Stomach smooth muscle (tissue), 2 donors: ENCODE results near the gene PACRG.
A peak's percentile ranks its signal among the peaks of the same experiment; 100 is the strongest.
"Not testable (repeated sequence)": the region's sequence is repeated elsewhere in the genome, so short reads cannot be mapped to it uniquely, and the experiment has no call there.

Experiments used
- H3K27ac ChIP-seq: one replicate; pipeline ENCODE4 v1.7.0; 2013; ENCODE audit warnings: mild to moderate bottlenecking, low read length, inconsistent platforms
- H3K27me3 ChIP-seq, 2 donors: one replicate each; pipeline ENCODE4 v1.7.0; 2013; ENCODE audit warnings: low read length in 2 of 2; ENCODE audit not compliant: insufficient read depth in 2 of 2, control insufficient read depth in 1 of 2
- H3K36me3 ChIP-seq, 2 donors: one replicate each; pipeline ENCODE4 v1.7.0; 2013; ENCODE audit warnings: low read length in 2 of 2; ENCODE audit not compliant: control insufficient read depth in 2 of 2, insufficient read depth in 2 of 2
- H3K4me1 ChIP-seq: one replicate; pipeline ENCODE4 v1.7.0; 2013; ENCODE audit warnings: low read length; ENCODE audit not compliant: control insufficient read depth, insufficient read depth
- H3K4me3 ChIP-seq, 2 donors: one replicate each; pipeline ENCODE4 v1.7.0; 2013; ENCODE audit warnings: low read length in 2 of 2
- H3K9ac ChIP-seq, 2 donors: one replicate each; pipeline ENCODE4 v1.7.0; 2013; ENCODE audit warnings: low read length in 2 of 2, mild to moderate bottlenecking in 1 of 2
- H3K9me3 ChIP-seq, 2 donors: one replicate each; pipeline ENCODE4 v1.7.0; 2013; ENCODE audit warnings: low read length in 2 of 2; ENCODE audit not compliant: control insufficient read depth in 2 of 2
- donor health status: healthy.
- donor health status: Pancreatic carcinoma.

PACRG gene

DNA sequence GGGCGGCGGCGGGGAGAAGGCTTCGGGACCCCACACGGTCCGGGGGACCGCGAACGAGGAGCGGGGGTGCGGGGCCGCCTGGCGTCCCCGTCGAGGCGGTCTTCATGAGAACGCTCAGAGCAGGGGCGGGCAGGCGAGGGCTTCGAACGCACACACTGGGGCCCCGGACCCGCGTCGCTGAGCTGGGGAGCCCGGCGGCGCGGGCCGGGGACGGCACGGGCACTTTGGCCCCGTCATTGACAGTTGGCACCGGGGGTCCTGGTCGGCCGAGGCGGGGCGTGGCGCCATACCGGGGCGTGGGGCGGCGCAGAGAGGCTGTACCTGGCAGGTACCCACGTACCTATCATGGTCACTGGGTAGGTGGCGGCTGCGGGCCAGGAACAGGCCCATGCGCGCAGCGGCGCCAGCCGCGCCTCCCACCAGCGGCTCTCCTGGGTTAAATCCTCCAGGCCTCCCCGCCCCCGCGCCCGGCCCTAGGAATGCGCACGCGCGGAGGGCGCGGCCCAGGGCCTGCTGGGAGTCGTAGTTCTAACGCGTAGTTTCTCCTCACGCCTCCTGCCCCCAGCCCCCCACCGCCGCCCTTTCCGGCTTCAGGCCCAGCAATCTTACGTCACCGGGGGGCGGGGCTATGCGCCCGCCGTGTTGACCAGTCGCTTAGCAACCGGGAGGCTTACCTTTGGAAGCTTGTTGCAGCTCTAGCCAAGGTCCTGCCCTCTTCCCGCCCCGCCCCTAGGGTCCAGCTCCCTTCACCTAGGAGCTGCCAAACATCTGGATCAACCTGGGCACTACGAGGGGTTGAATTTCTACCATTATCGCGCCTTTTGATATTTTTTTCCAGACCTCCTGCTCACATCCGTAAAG, at the start of gene PACRG, which contains the start of gene PRKN:
Gene PACRG, plus strand, starts transcription at position 653 of the 861 bp plus-strand sequence.
Gene PRKN, minus strand, starts transcription at position 445 of the 861 bp plus-strand sequence.
- Histone ChIP-seq H3K27me3 (no peaks in the 10 kb centered on the region), H3K4me3 (peak within 1 kb of the TSS; percentile 80 to 87), H3K36me3 (no peaks in the 10 kb centered on the region), H3K9me3 (no peaks in the 10 kb centered on the region), H3K9ac (peak within 1 kb of the TSS; percentile 83 to 87), H3K4me1 (peaks cover 8% of the 10 kb centered on the region), H3K27ac (peak within 1 kb of the TSS; percentile 81)

DNA sequence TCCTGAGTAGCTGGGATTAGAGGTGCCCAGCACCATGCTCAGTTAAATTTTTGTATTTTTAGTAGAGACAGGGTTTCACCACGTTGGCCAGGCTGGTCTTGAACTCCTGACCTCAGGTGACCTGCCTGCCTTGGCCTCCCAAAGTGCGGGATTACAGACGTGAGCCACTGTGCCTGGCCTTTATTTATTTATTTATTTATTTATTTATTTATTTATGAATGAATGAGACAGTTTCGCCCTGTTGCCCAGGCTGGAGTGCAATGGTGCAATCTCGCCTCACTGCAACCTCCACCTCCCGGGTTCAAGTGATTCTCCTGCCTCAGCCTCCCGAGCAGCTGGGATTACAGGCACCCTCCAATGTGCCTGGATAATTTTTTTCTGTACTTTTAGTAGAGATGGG, 48.9 kb upstream of the PACRG start:
- H3K9me3 ChIP-seq, H3K27me3 ChIP-seq, H3K4me1 ChIP-seq, H3K9ac ChIP-seq, H3K4me3 ChIP-seq, H3K36me3 ChIP-seq, H3K27ac ChIP-seq: not testable (repeated sequence)

DNA sequence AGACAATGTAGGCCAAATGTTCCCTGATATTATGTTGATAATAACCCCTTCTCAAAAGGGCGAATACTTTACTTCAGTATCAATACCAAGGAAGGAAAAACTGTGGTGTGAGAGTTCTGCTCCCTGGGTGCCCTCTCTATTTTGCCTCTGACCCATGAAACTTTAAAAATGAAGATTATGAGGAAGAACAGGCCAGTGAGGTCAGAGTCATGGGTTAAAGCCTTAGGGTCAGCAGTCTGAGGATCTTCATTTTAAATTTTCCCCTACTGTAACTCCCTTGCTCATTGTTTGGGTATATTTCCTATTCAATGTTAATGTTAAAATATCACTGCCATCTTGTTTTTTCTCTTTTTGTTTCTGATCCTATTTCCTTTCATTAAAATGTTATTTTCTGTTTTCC, 48.1 kb upstream of the PACRG start:
- no peaks in the 10 kb centered on the region for H3K27me3 ChIP-seq
- H3K4me1 ChIP-seq = no peaks in the 10 kb centered on the region
- H3K36me3 ChIP-seq = no peaks in the 10 kb centered on the region
- no peak overlapping the region for H3K27ac ChIP-seq
- no peak overlapping the region for H3K9ac ChIP-seq
- H3K4me3 ChIP-seq = no peak overlapping the region
- H3K9me3 ChIP-seq = no peaks in the 10 kb centered on the region

DNA sequence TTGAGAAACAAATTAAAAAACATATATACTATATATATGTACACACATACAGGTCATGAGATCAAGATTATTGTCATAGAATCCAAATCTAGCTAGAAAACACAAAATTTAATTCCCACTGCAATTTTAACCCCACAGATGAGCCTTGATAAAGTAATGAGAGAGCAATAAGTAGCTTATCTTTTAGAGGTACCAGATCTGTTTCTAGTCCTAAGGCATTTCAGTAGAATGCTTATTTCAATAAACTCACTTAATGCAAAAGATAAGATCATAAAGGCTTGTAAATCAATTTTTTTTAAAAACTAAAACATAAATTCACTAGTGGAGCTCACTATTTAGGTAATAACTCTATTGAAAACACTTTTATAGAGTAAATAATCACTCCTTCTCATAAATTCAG, 47.4 kb upstream of the PACRG start:
- Histone ChIP-seq H3K4me1 (no peaks in the 10 kb centered on the region), H3K4me3 (no peak overlapping the region), H3K9ac (no peak overlapping the region), H3K36me3 (no peaks in the 10 kb centered on the region), H3K9me3 (no peaks in the 10 kb centered on the region), H3K27ac (no peak overlapping the region), H3K27me3 (no peaks in the 10 kb centered on the region)

DNA sequence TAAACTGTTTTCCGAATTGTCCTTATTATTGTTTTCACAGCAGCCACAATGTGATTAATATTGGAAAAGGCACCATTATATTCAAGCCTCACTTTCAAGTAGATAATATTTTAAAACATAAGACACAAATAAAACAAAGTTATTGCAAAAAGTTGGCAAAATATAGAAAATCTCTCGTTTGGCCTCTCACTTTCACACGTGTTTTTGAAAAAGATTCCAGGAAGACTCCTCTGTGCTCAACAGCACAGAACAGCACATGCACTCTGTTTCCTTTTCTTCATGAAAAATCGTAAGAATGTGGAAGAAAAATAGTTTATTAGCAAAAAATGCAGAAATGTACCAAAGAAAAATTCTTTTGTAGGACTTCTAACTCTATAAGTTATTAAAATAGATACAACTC, 46.9 kb upstream of the PACRG start:
- H3K36me3 ChIP-seq = no peaks in the 10 kb centered on the region
- H3K4me3 ChIP-seq = no peak overlapping the region
- no peaks in the 10 kb centered on the region for H3K4me1 ChIP-seq
- no peaks in the 10 kb centered on the region for H3K9me3 ChIP-seq
- H3K27me3 ChIP-seq = no peaks in the 10 kb centered on the region
- no peak overlapping the region for H3K27ac ChIP-seq
- H3K9ac ChIP-seq = no peak overlapping the region

DNA sequence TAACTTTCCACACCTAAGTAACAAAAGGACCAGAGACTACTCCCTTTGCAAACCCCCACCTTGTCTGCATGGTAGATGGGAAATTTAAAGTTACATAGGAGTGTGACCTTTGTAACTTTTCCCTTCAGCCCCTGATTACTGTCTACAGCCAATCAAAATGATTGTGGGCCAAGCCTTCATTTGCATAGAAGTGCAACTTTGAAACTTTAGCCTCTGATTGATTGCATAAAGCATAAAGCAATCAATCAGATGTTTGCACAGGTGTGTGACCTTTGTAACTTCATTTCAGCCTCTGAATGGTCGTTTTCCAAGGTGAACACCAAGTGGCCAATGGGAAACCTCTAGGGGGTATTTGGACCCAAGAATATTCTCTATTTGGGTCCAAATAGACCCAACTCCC, 46.3 kb upstream of the PACRG start:
- Histone ChIP-seq H3K9me3 (no peaks in the 10 kb centered on the region), H3K36me3 (no peaks in the 10 kb centered on the region), H3K27me3 (no peaks in the 10 kb centered on the region), H3K4me1 (no peaks in the 10 kb centered on the region), H3K27ac (no peak overlapping the region), H3K4me3 (no peak overlapping the region), H3K9ac (no peak overlapping the region)

DNA sequence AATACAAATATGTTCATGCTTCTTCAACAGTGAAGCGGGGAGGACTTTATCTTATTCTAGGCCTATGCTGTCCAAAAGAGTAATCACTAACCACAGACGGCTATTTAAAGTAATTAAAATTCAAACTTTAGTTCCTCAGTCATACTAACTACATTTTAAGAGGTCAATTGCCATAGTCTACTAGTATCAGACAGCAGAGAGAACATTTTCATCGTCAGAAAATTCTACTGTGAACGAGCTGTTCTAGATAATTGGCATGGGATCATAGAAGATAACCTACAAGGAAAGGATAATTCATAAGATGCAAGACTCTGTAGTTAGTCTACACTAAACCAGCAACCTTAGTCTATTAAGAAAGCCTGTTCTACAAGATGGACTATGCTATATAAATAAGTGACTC, 44.6 kb upstream of the PACRG start:
- H3K4me1 ChIP-seq = no peaks in the 10 kb centered on the region
- H3K9ac ChIP-seq = no peak overlapping the region
- no peaks in the 10 kb centered on the region for H3K27me3 ChIP-seq
- H3K36me3 ChIP-seq = no peaks in the 10 kb centered on the region
- no peak overlapping the region for H3K4me3 ChIP-seq
- H3K27ac ChIP-seq = no peak overlapping the region
- H3K9me3 ChIP-seq = no peaks in the 10 kb centered on the region

DNA sequence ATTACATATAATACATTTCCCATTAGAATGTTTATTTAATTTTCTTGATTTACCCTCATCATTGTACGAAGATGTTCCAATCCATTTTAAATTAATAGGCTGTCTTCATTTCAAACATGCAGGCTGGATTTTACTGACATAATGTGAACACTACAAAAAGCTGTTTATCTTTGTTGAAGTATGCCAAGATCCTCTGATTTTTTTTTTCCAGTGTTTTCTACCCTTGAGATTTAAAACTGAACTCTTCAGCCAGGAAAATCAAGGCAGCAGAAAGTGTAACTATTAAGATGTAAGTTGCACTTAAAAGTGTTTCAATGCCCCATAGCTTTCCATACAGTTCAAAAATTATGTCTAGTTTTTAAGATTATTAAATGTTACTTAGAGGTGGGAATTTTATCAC, 43.7 kb upstream of the PACRG start:
- Histone ChIP-seq H3K4me1 (no peaks in the 10 kb centered on the region), H3K4me3 (no peak overlapping the region), H3K9me3 (no peaks in the 10 kb centered on the region), H3K9ac (no peak overlapping the region), H3K36me3 (no peaks in the 10 kb centered on the region), H3K27ac (no peak overlapping the region), H3K27me3 (no peaks in the 10 kb centered on the region)

DNA sequence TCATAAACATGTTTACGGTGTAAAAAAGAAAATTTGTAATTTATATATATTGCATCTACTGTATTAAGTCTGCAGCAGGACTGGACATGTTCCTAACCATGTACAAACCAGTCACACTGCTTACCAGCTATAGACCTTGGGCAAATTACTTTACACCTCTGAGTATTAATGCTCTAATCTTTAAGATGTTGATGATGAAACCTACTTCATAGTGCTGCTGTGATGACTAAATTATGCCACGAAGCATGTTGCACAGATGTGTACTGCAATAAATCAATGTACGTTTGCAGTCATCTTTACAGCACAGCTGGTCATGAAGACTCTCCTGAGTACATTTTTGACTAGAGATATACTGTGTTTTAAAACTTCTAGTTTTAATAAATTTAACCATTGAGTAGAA, 42.8 kb upstream of the PACRG start:
- Histone ChIP-seq H3K27ac (no peak overlapping the region), H3K9me3 (no peaks in the 10 kb centered on the region), H3K4me1 (no peaks in the 10 kb centered on the region), H3K36me3 (no peaks in the 10 kb centered on the region), H3K9ac (no peak overlapping the region), H3K4me3 (no peak overlapping the region), H3K27me3 (no peaks in the 10 kb centered on the region)

DNA sequence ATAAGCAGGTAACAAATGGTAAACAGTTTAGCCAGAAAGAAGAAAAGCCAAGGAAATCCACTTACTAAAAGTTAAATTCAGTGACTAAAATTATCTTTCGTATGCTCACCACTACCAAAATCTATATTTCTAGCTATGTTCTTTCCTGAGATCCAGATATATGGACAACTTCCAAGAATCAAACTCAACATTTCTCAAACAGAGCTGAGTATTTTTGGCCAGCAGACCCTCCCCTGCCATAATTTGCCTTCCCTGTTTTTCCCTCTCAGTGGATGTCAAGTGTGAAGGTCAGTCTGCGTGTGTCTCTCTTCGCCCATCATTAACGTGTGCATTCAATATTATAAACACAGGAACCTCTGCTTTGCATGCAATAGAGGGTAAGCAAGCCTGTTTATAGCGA, 42.2 kb upstream of the PACRG start:
- Histone ChIP-seq H3K27me3 (no peaks in the 10 kb centered on the region), H3K4me1 (no peaks in the 10 kb centered on the region), H3K9ac (no peak overlapping the region), H3K4me3 (no peak overlapping the region), H3K9me3 (no peaks in the 10 kb centered on the region), H3K36me3 (no peaks in the 10 kb centered on the region), H3K27ac (no peak overlapping the region)

DNA sequence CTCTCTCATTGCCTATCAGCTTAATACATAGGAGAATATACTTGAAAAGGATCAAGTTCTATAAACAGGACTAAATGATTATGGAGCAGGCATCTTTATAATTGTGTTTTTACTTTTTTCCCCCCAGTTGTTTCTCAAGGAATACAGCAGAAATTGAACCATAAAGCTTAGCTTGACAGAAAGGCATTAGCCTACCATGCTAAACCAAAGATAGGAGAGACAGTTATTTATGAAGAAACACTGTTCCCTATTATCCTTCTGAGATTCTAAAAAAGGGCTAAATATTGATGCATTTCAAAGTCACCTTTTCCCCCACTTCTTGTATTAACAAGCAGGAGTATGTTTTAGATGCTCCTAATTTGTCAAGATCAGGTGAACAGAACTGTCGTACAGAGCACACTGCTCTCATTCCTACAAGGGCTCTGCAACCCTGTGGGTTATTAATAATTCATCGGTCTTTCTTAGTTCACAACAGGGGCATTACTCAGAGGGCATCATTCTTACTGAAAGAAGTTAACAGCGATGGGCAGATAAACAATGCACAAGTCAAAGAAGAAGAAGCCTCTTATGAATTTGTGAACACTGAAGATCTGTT, 38.9 kb upstream of the PACRG start:
- H3K4me3 ChIP-seq = no peak overlapping the region
- H3K27ac ChIP-seq = no peak overlapping the region
- no peaks in the 10 kb centered on the region for H3K4me1 ChIP-seq
- no peak overlapping the region for H3K9ac ChIP-seq
- no peaks in the 10 kb centered on the region for H3K27me3 ChIP-seq
- H3K9me3 ChIP-seq = no peaks in the 10 kb centered on the region
- H3K36me3 ChIP-seq = no peaks in the 10 kb centered on the region
